ENCODE measurements around the gene EPHA5.

The EPHA5 gene

GRCh38 chr4:65580551-65580950 lies 89.7 kb downstream of the EPHA5 start:
- Histone ChIP-seq H3K27me3 (ENCODE audit: control insufficient read depth, insufficient read depth, low read length) (no peaks in the 10 kb centered on the region), H3K4me1 (ENCODE audit: control insufficient read depth, insufficient read depth, low read length) (peaks cover 1% of the 10 kb centered on the region; the same call in 1 of the 2 replicates), H3K36me3 (ENCODE audit: control insufficient read depth, insufficient read depth, low read length) (no peaks in the 10 kb centered on the region), H3K4me3 (ENCODE audit: low read length) (no peak overlapping the region), H3K9me3 (ENCODE audit: control insufficient read depth, insufficient read depth, low read length) (no peaks in the 10 kb centered on the region), H3K27ac (ENCODE audit: low read length) (no peak overlapping the region)
- DNase-seq (ENCODE audit: low read depth, low spot score), result no peak
- WGBS (ENCODE audit: insufficient coverage, insufficient read length), result no CpG with 5 or more reads among the region's 1 CpG

- no peak overlapping the region for H3K27ac ChIP-seq (ENCODE audit: low read length)
- no peaks in the 10 kb centered on the region for H3K36me3 ChIP-seq (ENCODE audit: control insufficient read depth, insufficient read depth, low read length)
- H3K4me1 ChIP-seq (ENCODE audit: control insufficient read depth, insufficient read depth, low read length), result no peaks in the 10 kb centered on the region
- 100% methylated on average over 1 of the region's 2 CpGs for WGBS (ENCODE audit: insufficient coverage, insufficient read length)
- no peaks in the 10 kb centered on the region for H3K9me3 ChIP-seq (ENCODE audit: control insufficient read depth, insufficient read depth, low read length)
- H3K27me3 ChIP-seq (ENCODE audit: control insufficient read depth, insufficient read depth, low read length), result no peaks in the 10 kb centered on the region
- H3K4me3 ChIP-seq (ENCODE audit: low read length), result no peak overlapping the region
- no peak for DNase-seq (ENCODE audit: low read depth, low spot score)
Observed at GRCh38 chr4:65566473-65566872, 103.8 kb downstream of the EPHA5 start.

GRCh38 chr4:65561164-65561563 lies 109.1 kb downstream of the EPHA5 start:
- H3K36me3 ChIP-seq (ENCODE audit: control insufficient read depth, insufficient read depth, low read length), result no peaks in the 10 kb centered on the region
- H3K27ac ChIP-seq (ENCODE audit: low read length), result no peak overlapping the region
- no peaks in the 10 kb centered on the region for H3K27me3 ChIP-seq (ENCODE audit: control insufficient read depth, insufficient read depth, low read length)
- WGBS (ENCODE audit: insufficient coverage, insufficient read length), result no CpG with 5 or more reads among the region's 2 CpGs
- no peak overlapping the region for H3K4me3 ChIP-seq (ENCODE audit: low read length)
- H3K9me3 ChIP-seq (ENCODE audit: control insufficient read depth, insufficient read depth, low read length), result no peaks in the 10 kb centered on the region
- H3K4me1 ChIP-seq (ENCODE audit: control insufficient read depth, insufficient read depth, low read length), result no peaks in the 10 kb centered on the region; the same call in 1 of the 2 replicates
- no peak for DNase-seq (ENCODE audit: low read depth, low spot score)

- Histone ChIP-seq H3K9me3 (ENCODE audit: control insufficient read depth, insufficient read depth, low read length) (no peaks in the 10 kb centered on the region), H3K4me3 (ENCODE audit: low read length) (no peak overlapping the region), H3K27me3 (ENCODE audit: control insufficient read depth, insufficient read depth, low read length) (no peaks in the 10 kb centered on the region), H3K4me1 (ENCODE audit: control insufficient read depth, insufficient read depth, low read length) (no peaks in the 10 kb centered on the region; the same call in 1 of the 2 replicates), H3K27ac (ENCODE audit: low read length) (no peak overlapping the region), H3K36me3 (ENCODE audit: control insufficient read depth, insufficient read depth, low read length) (no peaks in the 10 kb centered on the region)
- DNase-seq (ENCODE audit: low read depth, low spot score), result no peak
- WGBS (ENCODE audit: insufficient coverage, insufficient read length), result no CpG with 5 or more reads among the region's 4 CpGs
Observed at GRCh38 chr4:65559270-65559669, 111.0 kb downstream of the EPHA5 start.

GRCh38 chr4:65552057-65552456 lies 118.2 kb downstream of the EPHA5 start:
- Histone ChIP-seq H3K27ac (ENCODE audit: low read length) (no peak overlapping the region), H3K4me1 (ENCODE audit: control insufficient read depth, insufficient read depth, low read length) (no peaks in the 10 kb centered on the region), H3K4me3 (ENCODE audit: low read length) (no peak overlapping the region), H3K9me3 (ENCODE audit: control insufficient read depth, insufficient read depth, low read length) (no peaks in the 10 kb centered on the region), H3K36me3 (ENCODE audit: control insufficient read depth, insufficient read depth, low read length) (no peaks in the 10 kb centered on the region), H3K27me3 (ENCODE audit: control insufficient read depth, insufficient read depth, low read length) (no peaks in the 10 kb centered on the region)
- no CpG with 5 or more reads among the region's 8 CpGs for WGBS (ENCODE audit: insufficient coverage, insufficient read length)
- no peak for DNase-seq (ENCODE audit: low read depth, low spot score)

- Histone ChIP-seq H3K27ac (ENCODE audit: low read length) (no peak overlapping the region), H3K36me3 (ENCODE audit: control insufficient read depth, insufficient read depth, low read length) (no peaks in the 10 kb centered on the region), H3K27me3 (ENCODE audit: control insufficient read depth, insufficient read depth, low read length) (no peaks in the 10 kb centered on the region), H3K4me1 (ENCODE audit: control insufficient read depth, insufficient read depth, low read length) (no peaks in the 10 kb centered on the region), H3K4me3 (ENCODE audit: low read length) (no peak overlapping the region), H3K9me3 (ENCODE audit: control insufficient read depth, insufficient read depth, low read length) (no peaks in the 10 kb centered on the region)
- no CpG with 5 or more reads among the region's 11 CpGs for WGBS (ENCODE audit: insufficient coverage, insufficient read length)
- no peak for DNase-seq (ENCODE audit: low read depth, low spot score)
Observed at GRCh38 chr4:65550500-65550899, 119.8 kb downstream of the EPHA5 start.

GRCh38 chr4:65546882-65547416 lies 123.3 kb downstream of the EPHA5 start:
- Histone ChIP-seq H3K9me3 (ENCODE audit: control insufficient read depth, insufficient read depth, low read length) (no peaks in the 10 kb centered on the region), H3K4me1 (ENCODE audit: control insufficient read depth, insufficient read depth, low read length) (no peaks in the 10 kb centered on the region), H3K4me3 (ENCODE audit: low read length) (no peak overlapping the region), H3K36me3 (ENCODE audit: control insufficient read depth, insufficient read depth, low read length) (no peaks in the 10 kb centered on the region), H3K27ac (ENCODE audit: low read length) (no peak overlapping the region), H3K27me3 (ENCODE audit: control insufficient read depth, insufficient read depth, low read length) (no peaks in the 10 kb centered on the region)
- no peak for DNase-seq (ENCODE audit: low read depth, low spot score)
- no CpG with 5 or more reads among the region's 4 CpGs for WGBS (ENCODE audit: insufficient coverage, insufficient read length)

GRCh38 chr4:65538571-65538970 lies 131.7 kb downstream of the EPHA5 start:
- DNase-seq (ENCODE audit: low read depth, low spot score), result no peak
- Histone ChIP-seq H3K4me3 (ENCODE audit: low read length) (no peak overlapping the region), H3K4me1 (ENCODE audit: control insufficient read depth, insufficient read depth, low read length) (no peaks in the 10 kb centered on the region), H3K27me3 (ENCODE audit: control insufficient read depth, insufficient read depth, low read length) (no peaks in the 10 kb centered on the region), H3K36me3 (ENCODE audit: control insufficient read depth, insufficient read depth, low read length) (no peaks in the 10 kb centered on the region), H3K9me3 (ENCODE audit: control insufficient read depth, insufficient read depth, low read length) (no peaks in the 10 kb centered on the region), H3K27ac (ENCODE audit: low read length) (no peak overlapping the region)
- no CpG with 5 or more reads among the region's 3 CpGs for WGBS (ENCODE audit: insufficient coverage, insufficient read length)

GRCh38 chr4:65535113-65535512 lies 135.2 kb downstream of the EPHA5 start:
- Histone ChIP-seq H3K36me3 (ENCODE audit: control insufficient read depth, insufficient read depth, low read length) (no peaks in the 10 kb centered on the region), H3K27me3 (ENCODE audit: control insufficient read depth, insufficient read depth, low read length) (no peaks in the 10 kb centered on the region), H3K27ac (ENCODE audit: low read length) (no peak overlapping the region), H3K9me3 (ENCODE audit: control insufficient read depth, insufficient read depth, low read length) (no peaks in the 10 kb centered on the region), H3K4me1 (ENCODE audit: control insufficient read depth, insufficient read depth, low read length) (no peaks in the 10 kb centered on the region), H3K4me3 (ENCODE audit: low read length) (no peak overlapping the region)
- no peak for DNase-seq (ENCODE audit: low read depth, low spot score)
- WGBS (ENCODE audit: insufficient coverage, insufficient read length), result no CpG with 5 or more reads among the region's 3 CpGs

GRCh38 chr4:65521666-65522065 lies 148.6 kb downstream of the EPHA5 start:
- no CpG with 5 or more reads among the region's 1 CpG for WGBS (ENCODE audit: insufficient coverage, insufficient read length)
- no peaks in the 10 kb centered on the region for H3K27me3 ChIP-seq (ENCODE audit: control insufficient read depth, insufficient read depth, low read length)
- no peak for DNase-seq (ENCODE audit: low read depth, low spot score)
- no peak overlapping the region for H3K27ac ChIP-seq (ENCODE audit: low read length)
- no peaks in the 10 kb centered on the region for H3K36me3 ChIP-seq (ENCODE audit: control insufficient read depth, insufficient read depth, low read length)
- no peak overlapping the region for H3K4me3 ChIP-seq (ENCODE audit: low read length)
- H3K4me1 ChIP-seq (ENCODE audit: control insufficient read depth, insufficient read depth, low read length), result no peaks in the 10 kb centered on the region
- H3K9me3 ChIP-seq (ENCODE audit: control insufficient read depth, insufficient read depth, low read length), result no peaks in the 10 kb centered on the region

- Histone ChIP-seq H3K27ac (ENCODE audit: low read length) (no peak overlapping the region), H3K4me3 (ENCODE audit: low read length) (no peak overlapping the region), H3K36me3 (ENCODE audit: control insufficient read depth, insufficient read depth, low read length) (no peaks in the 10 kb centered on the region), H3K27me3 (ENCODE audit: control insufficient read depth, insufficient read depth, low read length) (no peaks in the 10 kb centered on the region), H3K4me1 (ENCODE audit: control insufficient read depth, insufficient read depth, low read length) (no peaks in the 10 kb centered on the region), H3K9me3 (ENCODE audit: control insufficient read depth, insufficient read depth, low read length) (no peaks in the 10 kb centered on the region)
- no CpG with 5 or more reads among the region's 2 CpGs for WGBS (ENCODE audit: insufficient coverage, insufficient read length)
- no peak for DNase-seq (ENCODE audit: low read depth, low spot score)
Observed at GRCh38 chr4:65515646-65516045, 154.6 kb downstream of the EPHA5 start.

All from iPS DF 6.9 (cell line).